Neuron (in vitro differentiated cells): ENCODE results near the gene EXOC3.

Experiments used
- H2AFZ ChIP-seq: one replicate; pipeline ENCODE4 v1.6.1; 2013; ENCODE audit warnings: low read depth, mild to moderate bottlenecking, inconsistent platforms, low read length, moderate library complexity
- H3K27me3 ChIP-seq: one replicate; pipeline ENCODE4 v1.6.1; 2013; ENCODE audit warnings: low read length; ENCODE audit not compliant: insufficient read depth
- H3K36me3 ChIP-seq: one replicate; pipeline ENCODE4 v1.6.1; 2013; ENCODE audit warnings: low read length; ENCODE audit not compliant: insufficient read depth
- H3K4me1 ChIP-seq: one replicate; pipeline ENCODE4 v1.6.1; 2013; ENCODE audit warnings: low read length; ENCODE audit not compliant: insufficient read depth
- H3K4me3 ChIP-seq: 2 replicates; pipeline ENCODE4 v1.5.1; 2013; ENCODE audit warnings: mild to moderate bottlenecking, low read length, moderate library complexity
- H3K9me3 ChIP-seq: one replicate; pipeline ENCODE4 v1.6.1; 2013; ENCODE audit warnings: low read length

Gene EXOC3

GRCh38 chr5:443239-444151 lies 519 bp downstream of the EXOC3 start:
- Histone ChIP-seq H3K27me3 (no peaks in the 10 kb centered on the region), H3K36me3 (peaks cover 22% of the 10 kb centered on the region), H3K9me3 (peaks cover under 1% of the 10 kb centered on the region), H2AFZ (peak overlapping the region; percentile 55), H3K4me1 (peaks cover 42% of the 10 kb centered on the region), H3K4me3 (peak overlapping the region; percentile 93)

GRCh38 chr5:444226-444625 lies 1.2 kb downstream of the EXOC3 start:
- Histone ChIP-seq H3K4me1 (peaks cover 37% of the 10 kb centered on the region), H3K9me3 (peaks cover 3% of the 10 kb centered on the region), H2AFZ (no peak overlapping the region), H3K4me3 (peak overlapping the region; percentile 93), H3K27me3 (no peaks in the 10 kb centered on the region), H3K36me3 (peaks cover 30% of the 10 kb centered on the region)

GRCh38 chr5:445591-445990 lies 2.6 kb downstream of the EXOC3 start:
- Histone ChIP-seq H3K4me1 (peaks cover 23% of the 10 kb centered on the region), H3K4me3 (no peak overlapping the region), H3K36me3 (peaks cover 39% of the 10 kb centered on the region), H3K9me3 (peaks cover 5% of the 10 kb centered on the region), H3K27me3 (no peaks in the 10 kb centered on the region), H2AFZ (no peak overlapping the region)

- Histone ChIP-seq H3K4me3 (no peak overlapping the region), H3K4me1 (peaks cover 19% of the 10 kb centered on the region), H3K9me3 (peaks cover 5% of the 10 kb centered on the region), H3K27me3 (no peaks in the 10 kb centered on the region), H2AFZ (no peak overlapping the region), H3K36me3 (peaks cover 45% of the 10 kb centered on the region)
These were observed 3.3 kb downstream of the EXOC3 start for GRCh38 chr5:446066-446882.

GRCh38 chr5:446883-447263 lies 3.9 kb downstream of the EXOC3 start:
- H3K9me3 ChIP-seq: peaks cover 10% of the 10 kb centered on the region
- no peaks in the 10 kb centered on the region for H3K27me3 ChIP-seq
- no peak overlapping the region for H3K4me3 ChIP-seq
- H2AFZ ChIP-seq: no peak overlapping the region
- H3K4me1 ChIP-seq: peaks cover 18% of the 10 kb centered on the region
- peaks cover 51% of the 10 kb centered on the region for H3K36me3 ChIP-seq

- H3K4me3 ChIP-seq: no peak overlapping the region
- no peak overlapping the region for H2AFZ ChIP-seq
- H3K9me3 ChIP-seq: peaks cover 12% of the 10 kb centered on the region
- H3K36me3 ChIP-seq: peaks cover 52% of the 10 kb centered on the region
- H3K27me3 ChIP-seq: no peaks in the 10 kb centered on the region
- peaks cover 11% of the 10 kb centered on the region for H3K4me1 ChIP-seq
These were observed 4.5 kb downstream of the EXOC3 start for GRCh38 chr5:447501-447900.

- Histone ChIP-seq H3K4me3 (no peak overlapping the region), H3K27me3 (no peaks in the 10 kb centered on the region), H3K9me3 (peaks cover 16% of the 10 kb centered on the region), H3K36me3 (peaks cover 59% of the 10 kb centered on the region), H3K4me1 (peaks cover 11% of the 10 kb centered on the region), H2AFZ (no peak overlapping the region)
These were observed 5.2 kb downstream of the EXOC3 start for GRCh38 chr5:448061-448765.

- Histone ChIP-seq H3K9me3 (peaks cover 22% of the 10 kb centered on the region), H2AFZ (no peak overlapping the region), H3K27me3 (no peaks in the 10 kb centered on the region), H3K4me1 (peaks cover 8% of the 10 kb centered on the region), H3K4me3 (no peak overlapping the region), H3K36me3 (peaks cover 65% of the 10 kb centered on the region)
These were observed 5.8 kb downstream of the EXOC3 start for GRCh38 chr5:448766-449090.

GRCh38 chr5:449151-449550 lies 6.2 kb downstream of the EXOC3 start:
- peaks cover 69% of the 10 kb centered on the region for H3K36me3 ChIP-seq
- H3K9me3 ChIP-seq: peaks cover 23% of the 10 kb centered on the region
- H3K27me3 ChIP-seq: no peaks in the 10 kb centered on the region
- no peak overlapping the region for H3K4me3 ChIP-seq
- peaks cover 4% of the 10 kb centered on the region for H3K4me1 ChIP-seq
- H2AFZ ChIP-seq: no peak overlapping the region

GRCh38 chr5:451587-452458 lies 8.8 kb downstream of the EXOC3 start:
- peaks cover 27% of the 10 kb centered on the region for H3K9me3 ChIP-seq
- no peak overlapping the region for H3K4me3 ChIP-seq
- no peak overlapping the region for H2AFZ ChIP-seq
- no peaks in the 10 kb centered on the region for H3K4me1 ChIP-seq
- H3K27me3 ChIP-seq: no peaks in the 10 kb centered on the region
- H3K36me3 ChIP-seq: peaks cover 84% of the 10 kb centered on the region

- Histone ChIP-seq H3K27me3 (no peaks in the 10 kb centered on the region), H3K4me1 (no peaks in the 10 kb centered on the region), H3K4me3 (no peak overlapping the region), H3K36me3 (peaks cover 83% of the 10 kb centered on the region), H2AFZ (no peak overlapping the region), H3K9me3 (peaks cover 27% of the 10 kb centered on the region)
These were observed 10.2 kb downstream of the EXOC3 start for GRCh38 chr5:452978-453710.
